ENCODE results near the gene PLA1A.

DNA sequence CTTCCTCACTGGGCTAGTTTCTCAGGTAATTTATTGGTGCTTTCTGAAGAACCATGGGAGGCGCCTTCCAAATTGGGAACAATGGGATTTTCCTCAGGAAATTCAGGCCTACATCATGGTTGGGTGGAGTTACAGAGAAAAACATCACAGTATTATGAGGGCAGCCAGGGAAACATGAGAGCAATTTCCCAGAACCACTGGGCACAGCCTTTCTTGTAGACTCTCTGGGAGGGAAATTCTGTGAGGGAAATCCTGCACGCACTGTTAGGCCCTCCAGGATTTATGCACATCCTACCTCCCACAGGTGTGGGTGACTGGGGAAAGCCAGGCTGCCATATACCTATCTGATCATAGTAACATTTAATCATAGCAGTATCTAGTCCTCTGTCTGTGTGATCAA, 49.5 kb downstream of the PLA1A start:
- no peak for TF ChIP-seq CTCF (IDR thresholded peaks at IDR 0.05)
- peak; percentile 31 for TF ChIP-seq POLR2AphosphoS5 (IDR thresholded peaks at IDR 0.05)
- TF ChIP-seq POLR2A (IDR thresholded peaks at IDR 0.05) = no peak

All from prostate gland (tissue), 2 donors.